ENCODE results near the gene LRRC75A.

- TF ChIP-seq POLR2A (IDR thresholded peaks at IDR 0.05), result no peak
- TF ChIP-seq CTCF (IDR thresholded peaks at IDR 0.05), result no peak
These were observed 31.0 kb downstream of the LRRC75A start for GRCh38 chr17:16460796-16461605.

Data from thyroid gland (tissue), 4 donors.